Keratinocyte (primary cell): ENCODE results near the gene RHOG. TPM values are rescaled to one million over a fixed set of nuclear protein-coding genes. Genes with fewer than 3 reads are reported as not detected.

Experiments
- DNase-seq: peaks from one replicate; pipeline ENCODE4 v3.0.0-alpha.2; 2011; ENCODE audit warnings: low read depth, missing footprints, low spot score
- FAIRE-seq: peaks from 2 replicates; lab custom pipeline; 2011; peaks lifted over from hg19 to GRCh38; lab: Jason Lieb, UNC
- H2AFZ ChIP-seq: 2 replicates; pipeline ENCODE4 v1.6.0; 2012; ENCODE audit warnings: low read length, control low read depth, inconsistent platforms; ENCODE audit not compliant: control insufficient read depth
- H3K27ac ChIP-seq: 2 replicates; pipeline ENCODE4 v1.5.1; 2011; ENCODE audit warnings: low read length; ENCODE audit not compliant: control insufficient read depth, insufficient read depth
- H3K27me3 ChIP-seq: 3 replicates; pipeline ENCODE4 v1.6.0; 2011; ENCODE audit warnings: low read length; ENCODE audit not compliant: control insufficient read depth, insufficient read depth; ENCODE audit errors: extremely low read depth
- H3K36me3 ChIP-seq, 2 experiments: 2 replicates in 1 of 2; 3 replicates in 1 of 2; pipeline ENCODE4 v1.5.1; 2011; ENCODE audit warnings: low read length in 2 of 2, mild to moderate bottlenecking in 1 of 2; ENCODE audit not compliant: control insufficient read depth in 2 of 2, insufficient read depth in 2 of 2; ENCODE audit errors: extremely low read depth in 1 of 2
- H3K4me1 ChIP-seq: 3 replicates; pipeline ENCODE4 v1.5.1; 2011; ENCODE audit warnings: low read length; ENCODE audit not compliant: control insufficient read depth, insufficient read depth; ENCODE audit errors: extremely low read depth
- H3K4me2 ChIP-seq: 3 replicates; pipeline ENCODE4 v1.6.0; 2011; ENCODE audit warnings: low read depth, low read length; ENCODE audit not compliant: control insufficient read depth, insufficient read depth; ENCODE audit errors: extremely low read depth
- H3K4me3 ChIP-seq, 3 experiments: fragments of 200-600 bp in 1 of 3; sonication (generic) in 1 of 3; 2 replicates in 2 of 3; 3 replicates in 1 of 3; pipeline ENCODE4 v1.5.1; 2011 to 2016; ENCODE audit warnings: low read length in 3 of 3, mild to moderate bottlenecking in 3 of 3, control low read depth in 2 of 3, inconsistent platforms in 1 of 3, low read depth in 1 of 3, mixed read lengths in 1 of 3, mixed run types in 1 of 3, moderate library complexity in 1 of 3; ENCODE audit not compliant: control insufficient read depth in 2 of 3, insufficient read depth in 2 of 3; ENCODE audit errors: extremely low read depth in 1 of 3
- H3K79me2 ChIP-seq: 2 replicates; pipeline ENCODE4 v1.6.0; 2012; ENCODE audit warnings: low read length; ENCODE audit not compliant: control insufficient read depth, insufficient read depth
- H3K9ac ChIP-seq: 3 replicates; pipeline ENCODE4 v1.6.0; 2011; ENCODE audit warnings: low read length; ENCODE audit not compliant: control insufficient read depth, insufficient read depth; ENCODE audit errors: extremely low read depth
- H3K9me1 ChIP-seq: 3 replicates; pipeline ENCODE4 v1.6.0; 2011; ENCODE audit warnings: low read length; ENCODE audit not compliant: control insufficient read depth, insufficient read depth; ENCODE audit errors: extremely low read depth
- H3K9me3 ChIP-seq: 2 replicates; pipeline ENCODE4 v1.5.1; 2012; ENCODE audit warnings: low read depth, low read length; ENCODE audit not compliant: control insufficient read depth
- H4K20me1 ChIP-seq: 3 replicates; pipeline ENCODE4 v1.6.0; 2011; ENCODE audit warnings: low read length; ENCODE audit not compliant: control insufficient read depth, insufficient read depth; ENCODE audit errors: extremely low read depth
- EZH2 ChIP-seq: IDR thresholded peaks from one replicate; pipeline ENCODE4 v1.6.1; 2012; ENCODE audit warnings: inconsistent platforms, mild to moderate bottlenecking, low read length, moderate library complexity
- dilution Hi-C: fragments of 300-500 bp; cut with MboI; formaldehyde crosslinking; loops from one replicate; pipeline ENCODE4 v1.7.0; 2020; ENCODE audit warnings: low sequenced_read_pairs; ENCODE audit not compliant: extremely low pct_ligation_motif_present
- polyA plus RNA-seq, 5 experiments: library from polyadenylated mRNA; depleted of rRNA in 3 of 5; stranded (reverse) in 3 of 5; stranded (forward) in 1 of 5; unstranded in 1 of 5; fragments of >200 nt; gene quantifications; 1 replicate in 1 of 5; 2 replicates in 3 of 5; 3 replicates in 1 of 5; pipeline versions ENCODE4 v1.2.1 to v1.2.3, GENCODE V29; 2011 to 2012; ENCODE audit warnings: missing spikeins in 2 of 5, low read depth in 1 of 5, low replicate concordance in 1 of 5
- TF ChIP-seq, protein P1 (sequence below), 3 experiments: IDR thresholded peaks in 1 of 3; conservative IDR thresholded peaks in 1 of 3; optimal IDR thresholded peaks in 1 of 3; 2 replicates in 2 of 3; 3 replicates in 1 of 3; pipeline versions ENCODE3 to v1.5.1; 2011; ENCODE audit warnings: low read length in 3 of 3, mild to moderate bottlenecking in 3 of 3, moderate library complexity in 2 of 3, control low read depth in 1 of 3, inconsistent platforms in 1 of 3; ENCODE audit not compliant: insufficient read depth in 2 of 3; ENCODE audit errors: extremely low read depth in 1 of 3

The RHOG gene
- polyA plus RNA-seq, 1 donor (not counting 4 experiments of a cell fraction or from before 2014, with no cell fraction given), result 39.8 TPM

DNA sequence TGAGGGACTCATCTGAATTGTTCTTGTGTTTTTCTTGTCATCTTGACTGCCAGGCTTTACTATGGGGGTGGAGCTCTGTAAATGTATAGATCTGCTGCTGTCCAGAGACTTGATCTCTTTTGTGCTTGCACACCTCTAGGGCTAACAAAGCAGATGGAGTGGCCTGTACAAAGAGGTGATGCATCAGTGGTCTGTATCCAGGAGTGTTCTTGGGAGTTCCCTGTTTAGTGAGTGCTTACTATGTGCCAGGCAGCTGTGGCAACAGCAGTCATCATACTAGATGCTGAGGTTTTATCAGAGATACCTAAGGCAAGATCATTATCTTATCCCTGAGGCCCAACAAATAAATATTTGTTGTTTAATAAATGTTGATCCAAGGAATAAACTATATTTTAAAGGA lies 48.1 kb upstream of the RHOG start:
- peaks cover 0 to 2% of the 10 kb centered on the region in 2 experiments for H3K36me3 ChIP-seq
- H3K4me1 ChIP-seq, result peaks cover 12% of the 10 kb centered on the region
- no peaks in the 10 kb centered on the region for H3K27me3 ChIP-seq
- no peak for TF ChIP-seq EZH2
- TF ChIP-seq, protein P1, sequence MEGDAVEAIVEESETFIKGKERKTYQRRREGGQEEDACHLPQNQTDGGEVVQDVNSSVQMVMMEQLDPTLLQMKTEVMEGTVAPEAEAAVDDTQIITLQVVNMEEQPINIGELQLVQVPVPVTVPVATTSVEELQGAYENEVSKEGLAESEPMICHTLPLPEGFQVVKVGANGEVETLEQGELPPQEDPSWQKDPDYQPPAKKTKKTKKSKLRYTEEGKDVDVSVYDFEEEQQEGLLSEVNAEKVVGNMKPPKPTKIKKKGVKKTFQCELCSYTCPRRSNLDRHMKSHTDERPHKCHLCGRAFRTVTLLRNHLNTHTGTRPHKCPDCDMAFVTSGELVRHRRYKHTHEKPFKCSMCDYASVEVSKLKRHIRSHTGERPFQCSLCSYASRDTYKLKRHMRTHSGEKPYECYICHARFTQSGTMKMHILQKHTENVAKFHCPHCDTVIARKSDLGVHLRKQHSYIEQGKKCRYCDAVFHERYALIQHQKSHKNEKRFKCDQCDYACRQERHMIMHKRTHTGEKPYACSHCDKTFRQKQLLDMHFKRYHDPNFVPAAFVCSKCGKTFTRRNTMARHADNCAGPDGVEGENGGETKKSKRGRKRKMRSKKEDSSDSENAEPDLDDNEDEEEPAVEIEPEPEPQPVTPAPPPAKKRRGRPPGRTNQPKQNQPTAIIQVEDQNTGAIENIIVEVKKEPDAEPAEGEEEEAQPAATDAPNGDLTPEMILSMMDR (optimal IDR thresholded peaks at IDR 0.05 in 1 of 3, IDR thresholded peaks at IDR 0.05 in 1 of 3, conservative IDR thresholded peaks at IDR 0.05 in 1 of 3; ENCODE audit: extremely low read depth in 1 of 3, insufficient read depth in 2 of 3, low read length in 3 of 3), result no peak
- H3K27ac ChIP-seq, result no peak overlapping the region
- no peaks in the 10 kb centered on the region for H3K9me1 ChIP-seq
- no peak overlapping the region for H3K9ac ChIP-seq
- H3K4me2 ChIP-seq, result no peak overlapping the region
- FAIRE-seq, result no peak
- no peak for DNase-seq
- no peak overlapping the region for H2AFZ ChIP-seq
- dilution Hi-C loops, result no loop called here
- H4K20me1 ChIP-seq, result no peaks in the 10 kb centered on the region
- no peak overlapping the region for H3K4me3 ChIP-seq
- H3K9me3 ChIP-seq, result no peaks in the 10 kb centered on the region
- H3K79me2 ChIP-seq, result peaks cover 47% of the 10 kb centered on the region

GRCh38 chr11:3886985-3887384 lies 46.2 kb upstream of the RHOG start:
- Histone ChIP-seq H3K36me3 (no peaks in the 10 kb centered on the region), H3K27ac (no peak overlapping the region), H3K9me1 (no peaks in the 10 kb centered on the region), H3K9ac (no peak overlapping the region), H3K79me2 (peaks cover 48% of the 10 kb centered on the region), H3K27me3 (no peaks in the 10 kb centered on the region), H3K9me3 (no peaks in the 10 kb centered on the region), H3K4me3 (no peak overlapping the region), H3K4me2 (no peak overlapping the region), H4K20me1 (no peaks in the 10 kb centered on the region), H3K4me1 (peaks cover 12% of the 10 kb centered on the region), H2AFZ (no peak overlapping the region)
- FAIRE-seq (no peak), DNase-seq (no peak)
- TF ChIP-seq, protein P1 (optimal IDR thresholded peaks at IDR 0.05 in 1 of 3, IDR thresholded peaks at IDR 0.05 in 1 of 3, conservative IDR thresholded peaks at IDR 0.05 in 1 of 3; ENCODE audit: extremely low read depth in 1 of 3, insufficient read depth in 2 of 3, low read length in 3 of 3), result no peak
- TF ChIP-seq EZH2, result no peak
- dilution Hi-C loops, result no loop called here
